AG04450 (cell line): Measurements from ENCODE around the gene ACTL7B. TPM values are rescaled to one million over a fixed set of nuclear protein-coding genes. Genes with fewer than 3 reads are reported as not detected.

Experiments used
- CTCF ChIA-PET: fragments of 300-600, 350-600 bp; formaldehyde crosslinking; extraction: SDS; loops from one replicate; lab custom pipeline; 2022; ENCODE audit warnings: antibody characterized with exemption, inconsistent platforms; lab: Charles Lee
- POLR2A ChIA-PET: fragments of 350-600 bp; formaldehyde crosslinking; extraction: SDS; loops from one replicate; lab custom pipeline; 2021; ENCODE audit warnings: antibody characterized with exemption, inconsistent platforms; lab: Yijun Ruan, JAX
- DNase-seq: peaks from one replicate; pipeline ENCODE4 v3.0.0-alpha.2; 2011; ENCODE audit warnings: low read depth, low spot score
- H3K27ac ChIP-seq: one replicate; pipeline ENCODE4 v1.5.1; 2012; ENCODE audit warnings: low read depth, low read length, control low read depth
- H3K27me3 ChIP-seq: one replicate; pipeline ENCODE4 v1.6.0; 2012; ENCODE audit warnings: low read length; ENCODE audit not compliant: control insufficient read depth, insufficient read depth
- H3K4me3 ChIP-seq: 2 replicates; pipeline ENCODE4 v1.5.1; 2011; ENCODE audit warnings: mild to moderate bottlenecking, low read depth, low read length, control low read depth
- H3K9me3 ChIP-seq: 2 replicates; pipeline ENCODE4 v1.5.1; 2012; ENCODE audit warnings: low read length; ENCODE audit not compliant: control insufficient read depth, insufficient read depth
- CTCF ChIP-seq: IDR thresholded peaks from 2 replicates; pipeline ENCODE4 v1.5.1; 2011; ENCODE audit warnings: low read depth, low read length, control low read depth, inconsistent platforms
- polyA plus RNA-seq: library from polyadenylated mRNA; depleted of rRNA; stranded (reverse); fragments of >200 nt; gene quantifications from 2 replicates; pipeline ENCODE4 v1.2.3, GENCODE V29; 2011

Gene ACTL7B
- polyA plus RNA-seq, 1 experiment, result not detected

DNA sequence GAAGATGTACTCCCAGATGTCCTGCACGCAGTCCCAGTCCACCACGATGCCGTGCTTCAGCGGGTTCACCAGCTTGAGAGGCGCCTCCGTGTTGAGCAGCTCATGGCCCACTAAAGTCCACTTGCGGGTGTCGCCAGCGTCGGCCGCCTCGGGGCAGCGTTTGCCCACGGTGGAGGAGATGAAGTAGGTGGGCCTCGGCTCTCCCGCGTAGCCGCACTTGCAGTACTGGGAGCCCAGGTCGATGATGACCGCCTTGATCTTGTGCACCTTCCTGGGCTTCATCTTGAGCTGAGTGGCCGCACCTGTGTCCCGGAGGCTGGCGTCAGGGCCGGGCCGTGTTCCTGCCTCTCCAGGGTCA is 278 bp downstream of the ACTL7B start:
- peaks cover 12% of the 10 kb centered on the region; the same call in 1 of the 2 replicates for H3K9me3 ChIP-seq
- no peak for TF ChIP-seq CTCF
- DNase-seq, result no peak
- CTCF ChIA-PET, result no interaction called here
- no peak overlapping the region for H3K27ac ChIP-seq
- H3K4me3 ChIP-seq, result no peak overlapping the region
- peaks cover 2% of the 10 kb centered on the region for H3K27me3 ChIP-seq
- POLR2A ChIA-PET, result no interaction called here

DNA sequence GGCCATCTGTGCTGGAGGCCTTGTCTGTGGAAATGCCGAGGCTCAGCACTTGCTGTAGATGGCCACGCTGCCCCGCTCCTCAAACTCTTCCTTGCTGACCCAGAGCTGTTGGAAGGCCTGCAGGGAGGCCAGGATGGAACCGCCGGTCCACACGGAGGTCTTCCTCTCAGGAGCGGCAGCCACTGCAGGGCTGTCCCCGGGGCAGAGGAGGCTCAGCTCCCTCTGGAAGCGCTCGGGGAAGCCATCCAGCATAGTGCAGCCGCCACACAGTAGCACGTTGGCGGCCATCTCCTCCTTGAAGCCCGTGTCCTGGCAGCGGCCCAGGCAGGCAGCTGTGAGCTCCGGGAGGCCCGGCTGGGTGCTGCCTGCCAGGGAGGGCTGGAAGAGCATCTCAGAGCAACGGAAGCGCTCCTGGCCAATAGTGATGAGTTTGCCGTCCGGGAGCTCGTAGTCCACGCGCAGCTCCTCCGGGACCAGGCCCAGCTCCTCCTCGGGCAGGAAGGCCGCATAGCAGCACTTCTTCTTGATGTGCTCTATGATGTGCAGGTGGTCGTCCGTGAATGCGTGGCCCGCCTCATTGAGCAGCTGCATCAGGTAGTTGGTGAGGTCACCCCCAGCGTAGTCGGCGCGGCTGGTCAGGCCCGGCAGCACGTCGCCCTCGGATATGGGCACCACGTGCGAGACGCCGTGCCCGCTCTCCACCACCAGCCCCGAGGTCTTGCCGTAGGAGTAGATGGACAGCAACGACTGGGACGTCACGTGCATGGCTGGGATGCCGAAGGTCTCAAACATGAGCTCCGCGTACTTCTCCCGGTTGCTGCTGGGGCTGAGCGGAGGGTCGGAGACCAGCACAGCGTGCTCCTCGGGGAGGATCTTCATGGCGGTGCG is 901 bp downstream of the ACTL7B start:
- Histone ChIP-seq H3K27ac (no peak overlapping the region), H3K4me3 (no peak overlapping the region), H3K27me3 (peaks cover 2% of the 10 kb centered on the region), H3K9me3 (peaks cover 12% of the 10 kb centered on the region; the same call in 1 of the 2 replicates)
- no peak for TF ChIP-seq CTCF
- ChIA-PET CTCF (interaction anchor here (0.5 kb wide), 1 partner anchor 1387 kb away, joined by 4 read pairs; no protein-coding TSS in a partner anchor), POLR2A (no interaction called here)
- DNase-seq, result no peak

DNA sequence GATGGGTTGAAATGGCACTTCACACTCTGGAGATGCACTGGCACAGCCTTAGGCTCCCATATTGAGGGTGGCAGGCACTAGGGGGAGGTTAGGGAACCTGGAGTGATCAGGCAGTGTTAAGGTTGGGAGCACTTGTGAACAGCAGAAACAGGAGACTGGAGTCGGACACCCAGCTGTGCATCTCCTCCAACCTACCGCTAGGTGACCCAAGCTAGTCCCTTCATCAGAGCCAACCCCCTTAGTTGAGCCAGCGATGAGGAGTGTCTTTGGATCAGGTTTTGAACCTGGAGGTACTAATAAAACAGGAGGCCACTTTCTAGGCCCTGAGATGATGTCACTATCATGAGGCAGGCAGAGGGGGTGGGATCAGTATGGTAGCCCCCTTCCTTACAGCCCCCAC is 1.7 kb downstream of the ACTL7B start:
- no peak for DNase-seq
- Histone ChIP-seq H3K27ac (no peak overlapping the region), H3K27me3 (peaks cover 2% of the 10 kb centered on the region), H3K4me3 (no peak overlapping the region), H3K9me3 (peaks cover 12% of the 10 kb centered on the region; the same call in 1 of the 2 replicates)
- no peak for TF ChIP-seq CTCF
- ChIA-PET POLR2A (no interaction called here), CTCF (no interaction called here)

GRCh38 chr9:108852079-108852478 is 3.7 kb downstream of the ACTL7B start:
- H3K9me3 ChIP-seq, result peaks cover 12% of the 10 kb centered on the region; the same call in 1 of the 2 replicates
- no peak for TF ChIP-seq CTCF
- peaks cover 2% of the 10 kb centered on the region for H3K27me3 ChIP-seq
- POLR2A ChIA-PET, result no interaction called here
- CTCF ChIA-PET, result no interaction called here
- no peak overlapping the region for H3K4me3 ChIP-seq
- H3K27ac ChIP-seq, result no peak overlapping the region
- DNase-seq, result no peak

DNA sequence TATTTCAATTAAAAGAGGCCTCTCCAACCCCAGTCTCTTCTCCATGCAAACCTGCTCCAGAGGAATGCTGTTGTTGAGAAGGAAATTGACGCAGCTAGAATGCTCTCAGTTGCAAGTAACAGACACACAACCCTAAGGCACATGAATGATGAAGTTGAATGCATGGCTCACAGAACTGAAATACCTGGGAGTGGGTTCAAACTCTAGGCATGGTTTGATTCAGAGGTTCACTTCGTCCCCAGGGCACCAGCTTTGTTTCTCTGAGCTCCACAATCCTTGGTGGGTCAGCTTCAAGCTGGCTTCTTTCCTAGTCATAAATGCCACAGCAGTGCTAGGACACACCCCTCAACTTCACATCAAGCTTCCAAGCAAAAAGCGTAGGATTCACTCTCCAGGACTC is 4.6 kb downstream of the ACTL7B start:
- no peak for TF ChIP-seq CTCF
- DNase-seq, result no peak
- H3K27ac ChIP-seq, result no peak overlapping the region
- H3K27me3 ChIP-seq, result peaks cover 2% of the 10 kb centered on the region
- ChIA-PET POLR2A (no interaction called here), CTCF (no interaction called here)
- peaks cover 12% of the 10 kb centered on the region; the same call in 1 of the 2 replicates for H3K9me3 ChIP-seq
- H3K4me3 ChIP-seq, result no peak overlapping the region
